Testis (tissue), 2 donors: ENCODE data around the gene PGRMC2.

Experiments used
- POLR2A ChIP-seq: fragments of 450-650 bp; IDR thresholded peaks from one replicate; pipeline ENCODE4 v1.6.1; 2017; ENCODE audit warnings: antibody characterized with exemption, mild to moderate bottlenecking, moderate library complexity
- TF ChIP-seq, protein P1 (sequence below), 3 experiments: fragments of 450-650 bp in 2 of 3; fragments of 200-600 bp in 1 of 3; sonication (generic) in 1 of 3; IDR thresholded peaks; one replicate each; pipeline ENCODE4 v1.5.1; 2016 to 2019; ENCODE audit warnings: antibody characterized with exemption in 3 of 3, mild to moderate bottlenecking in 2 of 3, moderate library complexity in 1 of 3

DNA sequence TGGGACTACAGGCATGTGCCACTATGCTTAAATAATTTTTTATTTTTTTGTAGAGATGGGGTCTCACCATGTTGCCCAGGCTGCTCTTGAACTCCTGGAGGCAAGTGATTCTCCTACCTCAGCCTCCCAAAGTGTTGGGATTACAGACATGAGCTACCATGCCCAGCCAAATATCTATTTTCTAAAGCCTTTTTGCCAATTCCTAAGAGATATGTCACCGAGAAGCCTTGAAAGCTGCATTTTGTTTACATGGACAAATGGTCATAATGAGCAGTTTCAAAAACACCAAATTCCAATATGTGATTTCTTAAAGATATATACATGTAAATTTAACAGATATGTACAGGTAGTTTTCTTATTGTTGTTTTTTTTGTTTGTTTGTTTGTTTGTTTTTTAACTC is 33.0 kb upstream of the PGRMC2 start:
- no peak for TF ChIP-seq POLR2A
- TF ChIP-seq, protein P1, sequence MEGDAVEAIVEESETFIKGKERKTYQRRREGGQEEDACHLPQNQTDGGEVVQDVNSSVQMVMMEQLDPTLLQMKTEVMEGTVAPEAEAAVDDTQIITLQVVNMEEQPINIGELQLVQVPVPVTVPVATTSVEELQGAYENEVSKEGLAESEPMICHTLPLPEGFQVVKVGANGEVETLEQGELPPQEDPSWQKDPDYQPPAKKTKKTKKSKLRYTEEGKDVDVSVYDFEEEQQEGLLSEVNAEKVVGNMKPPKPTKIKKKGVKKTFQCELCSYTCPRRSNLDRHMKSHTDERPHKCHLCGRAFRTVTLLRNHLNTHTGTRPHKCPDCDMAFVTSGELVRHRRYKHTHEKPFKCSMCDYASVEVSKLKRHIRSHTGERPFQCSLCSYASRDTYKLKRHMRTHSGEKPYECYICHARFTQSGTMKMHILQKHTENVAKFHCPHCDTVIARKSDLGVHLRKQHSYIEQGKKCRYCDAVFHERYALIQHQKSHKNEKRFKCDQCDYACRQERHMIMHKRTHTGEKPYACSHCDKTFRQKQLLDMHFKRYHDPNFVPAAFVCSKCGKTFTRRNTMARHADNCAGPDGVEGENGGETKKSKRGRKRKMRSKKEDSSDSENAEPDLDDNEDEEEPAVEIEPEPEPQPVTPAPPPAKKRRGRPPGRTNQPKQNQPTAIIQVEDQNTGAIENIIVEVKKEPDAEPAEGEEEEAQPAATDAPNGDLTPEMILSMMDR (IDR thresholded peaks at IDR 0.05) = no peak
